Panc1 (cell line): ENCODE results near the gene PTGIS. TPM values are rescaled to one million over a fixed set of nuclear protein-coding genes. Genes with fewer than 3 reads are reported as not detected.

Source experiments
- ATAC-seq: fragments of 200-7000 bp; cut with Tn5 transposase; 2 replicates; pipeline ENCODE4 v1.9.1; 2020; ENCODE audit warnings: mild to moderate bottlenecking, moderate library complexity
- BruUV-seq: library from RNA; stranded (reverse); fragments of 400-500 nt; replicated peaks from 2 replicates; lab custom pipeline; 2021; lab: Mats Ljungman, UMichigan
- CTCF ChIA-PET: fragments of 300-600 bp; sonication (Branson Sonifier 250); formaldehyde crosslinking; loops from one replicate; lab custom pipeline; 2022; ENCODE audit warnings: antibody characterized with exemption; lab: Charles Lee
- POLR2A ChIA-PET: fragments of 300-600 bp; sonication (Branson Sonifier 250); formaldehyde crosslinking; loops from one replicate; lab custom pipeline; 2022; ENCODE audit warnings: antibody characterized with exemption; lab: Charles Lee
- DNase-seq: peaks from one replicate; pipeline ENCODE4 v3.0.0-alpha.2; 2010; ENCODE audit warnings: low read depth, low spot score
- H3K27ac ChIP-seq: 2 replicates; pipeline ENCODE4 v1.5.1; 2011; ENCODE audit warnings: mild to moderate bottlenecking, low read length, inconsistent platforms
- H3K27me3 ChIP-seq: fragments of 200-500 bp; sonication (Bioruptor generic); 2 replicates; pipeline ENCODE4 v1.6.0; 2014; ENCODE audit warnings: low read length, inconsistent platforms; ENCODE audit not compliant: control insufficient read depth, insufficient read depth
- H3K36me3 ChIP-seq: fragments of 200-500 bp; sonication (Bioruptor generic); 2 replicates; pipeline ENCODE4 v1.5.1; 2014; ENCODE audit warnings: inconsistent platforms, mild to moderate bottlenecking, low read length, moderate library complexity; ENCODE audit not compliant: control insufficient read depth, insufficient read depth
- H3K4me1 ChIP-seq: 2 replicates; pipeline ENCODE4 v1.5.1; 2011; ENCODE audit warnings: inconsistent platforms, mild to moderate bottlenecking, low read length, moderate library complexity; ENCODE audit not compliant: control insufficient read depth, insufficient read depth
- H3K4me3 ChIP-seq, 2 experiments: 2 replicates each; pipeline ENCODE4 v1.5.1; 2011 to 2012; ENCODE audit warnings: low read depth in 2 of 2, low read length in 2 of 2, mild to moderate bottlenecking in 2 of 2, inconsistent platforms in 1 of 2, moderate library complexity in 1 of 2
- H3K9me3 ChIP-seq: fragments of 200-500 bp; sonication (Bioruptor generic); 2 replicates; pipeline ENCODE4 v1.5.1; 2014; ENCODE audit warnings: low read depth, mild to moderate bottlenecking, inconsistent platforms, low read length, moderate library complexity; ENCODE audit not compliant: control insufficient read depth, insufficient read depth
- CTCF ChIP-seq: fragments of 450-650 bp; IDR thresholded peaks from 2 replicates; pipeline ENCODE4 v1.5.1; 2017; ENCODE audit warnings: mild to moderate bottlenecking
- POLR2AphosphoS5 ChIP-seq: IDR thresholded peaks from 2 replicates; pipeline ENCODE4 v1.6.1; 2012; ENCODE audit warnings: mild to moderate bottlenecking, low read depth, low read length, moderate library complexity
- REST ChIP-seq, 2 experiments: IDR thresholded peaks; 2 replicates each; pipeline ENCODE4 v1.6.1; 2011 to 2012; ENCODE audit warnings: low read depth in 2 of 2, control low read depth in 1 of 2, low read length in 1 of 2, mild to moderate bottlenecking in 1 of 2, moderate library complexity in 1 of 2; ENCODE audit not compliant: insufficient read depth in 1 of 2
- SIN3A ChIP-seq: IDR thresholded peaks from 2 replicates; pipeline ENCODE4 v1.6.1; 2012; ENCODE audit warnings: low read depth, mild to moderate bottlenecking, low read length, moderate library complexity, borderline replicate concordance; ENCODE audit not compliant: insufficient read depth
- TCF7L2 ChIP-seq: IDR thresholded peaks from 2 replicates; pipeline ENCODE4 v1.6.1; 2011; ENCODE audit warnings: mild to moderate bottlenecking, low read depth, low read length, inconsistent platforms
- in situ Hi-C: cut with HindIII; loops from 2 replicates; pipeline ENCODE4 v1.10.0; 2016; ENCODE audit warnings: low sequenced_read_pairs, low pct_unique_long_range_greater_than_20kb
- intact Hi-C: fragments of 100-400 bp; cut with micrococcal nuclease; formaldehyde crosslinking; loops from one replicate; pipeline ENCODE4 v1.10.0; 2022; ENCODE audit not compliant: unreplicated experiment
- total RNA-seq: library from RNA; stranded (reverse); gene quantifications from one replicate; pipeline ENCODE4 v1.2.1, GENCODE V29; 2021; ENCODE audit not compliant: unreplicated experiment

Gene PTGIS
- total RNA-seq, 1 experiment from 2014 or later = 4.4 TPM

GRCh38 chr20:49480236-49480635, 87.7 kb downstream of the PTGIS start:
- DNase-seq (no peak), ATAC-seq (no peak)
- Histone ChIP-seq H3K27me3 (no peaks in the 10 kb centered on the region), H3K4me1 (peaks cover 15% of the 10 kb centered on the region; the same call in 1 of the 2 replicates), H3K4me3 (no peak overlapping the region), H3K36me3 (no peaks in the 10 kb centered on the region), H3K9me3 (no peaks in the 10 kb centered on the region), H3K27ac (no peak overlapping the region; the same call in 1 of the 2 replicates)
- intact Hi-C loops (loop anchor here (5.0 kb wide), 1 partner anchor 98 kb away; no protein-coding TSS in a partner anchor), in situ Hi-C loops (no loop called here)
- BruUV-seq = no TSS peak
- POLR2A ChIA-PET = no interaction called here
- TF ChIP-seq POLR2AphosphoS5 (no peak), REST (IDR thresholded peaks at IDR 0.05; ENCODE audit: insufficient read depth in 1 of 2, low read depth in 2 of 2, low read length in 1 of 2) (no peak), TCF7L2 (no peak), SIN3A (no peak), CTCF (no peak)
- CTCF ChIA-PET = no interaction called here

- intact Hi-C loops (loop anchor here (5.0 kb wide), 1 partner anchor 97 kb away; no protein-coding TSS in a partner anchor), in situ Hi-C loops (no loop called here)
- Histone ChIP-seq H3K9me3 (no peaks in the 10 kb centered on the region), H3K4me3 (no peak overlapping the region), H3K36me3 (no peaks in the 10 kb centered on the region), H3K27ac (no peak overlapping the region; the same call in 1 of the 2 replicates), H3K4me1 (peaks cover 15% of the 10 kb centered on the region; the same call in 1 of the 2 replicates), H3K27me3 (no peaks in the 10 kb centered on the region)
- BruUV-seq = no TSS peak
- ATAC-seq (no peak), DNase-seq (no peak)
- CTCF ChIA-PET = no interaction called here
- POLR2A ChIA-PET = no interaction called here
- TF ChIP-seq CTCF = no peak
- no peak for TF ChIP-seq REST (IDR thresholded peaks at IDR 0.05; ENCODE audit: insufficient read depth in 1 of 2, low read depth in 2 of 2, low read length in 1 of 2)
- no peak for TF ChIP-seq SIN3A
- no peak for TF ChIP-seq POLR2AphosphoS5
- TF ChIP-seq TCF7L2 = no peak
Observed at GRCh38 chr20:49479785-49480184, 88.2 kb downstream of the PTGIS start.
